Esophagus muscularis mucosa (tissue), 4 donors: ENCODE results near the gene MDM1. TPM values are rescaled to one million over a fixed set of nuclear protein-coding genes. Genes with fewer than 3 reads are reported as not detected.

Source experiments
- DNase-seq: peaks from one replicate; pipeline ENCODE4 v3.0.0-alpha.2; 2017; ENCODE audit errors: extremely low spot score
- H3K27ac ChIP-seq, 4 donors: fragments of 200-600 bp; sonication (generic); replicated peaks in 1 of 4; 1 replicate in 3 of 4; 2 replicates in 1 of 4; pipeline ENCODE4 v1.5.1; 2016 to 2019; ENCODE audit warnings: mild to moderate bottlenecking in 1 of 4
- H3K27me3 ChIP-seq, 4 donors: fragments of 200-600 bp; sonication (generic); one replicate each; pipeline versions ENCODE4 v1.5.1 to v1.6.0; 2016 to 2019
- H3K36me3 ChIP-seq, 4 donors: fragments of 200-600 bp; sonication (generic); one replicate each; pipeline ENCODE4 v1.5.1; 2016 to 2019
- H3K4me1 ChIP-seq, 4 donors: fragments of 200-600 bp; sonication (generic); one replicate each; pipeline ENCODE4 v1.5.1; 2016 to 2019
- H3K4me3 ChIP-seq, 4 donors: fragments of 200-600 bp; sonication (generic); 1 replicate in 2 of 4; 2 replicates in 2 of 4; pipeline ENCODE4 v1.5.1; 2016 to 2019; ENCODE audit warnings: mild to moderate bottlenecking in 4 of 4, moderate library complexity in 1 of 4
- H3K9me3 ChIP-seq, 4 donors: fragments of 200-600 bp; sonication (generic); 1 replicate in 3 of 4; 2 replicates in 1 of 4; pipeline ENCODE4 v1.5.1; 2016 to 2019
- CTCF ChIP-seq, 3 experiments: fragments of 200-600 bp in 2 of 3; fragments of 450-650 bp in 1 of 3; sonication (generic) in 2 of 3; IDR thresholded peaks; one replicate each; pipeline ENCODE4 v1.5.1; 2017 to 2019; ENCODE audit warnings: antibody characterized with exemption in 3 of 3, mild to moderate bottlenecking in 2 of 3, moderate library complexity in 1 of 3
- EP300 ChIP-seq: sonication (generic); formaldehyde crosslinking; IDR thresholded peaks from one replicate; pipeline ENCODE4 v1.6.1; 2017; ENCODE audit warnings: antibody characterized with exemption
- POLR2A ChIP-seq: fragments of 450-650 bp; IDR thresholded peaks from one replicate; pipeline ENCODE4 v1.6.1; 2017; ENCODE audit warnings: antibody characterized with exemption, moderate library complexity, mild to moderate bottlenecking, low read depth
- POLR2AphosphoS5 ChIP-seq, 2 donors: sonication (generic); formaldehyde crosslinking; IDR thresholded peaks; one replicate each; pipeline ENCODE4 v1.6.1; 2017; ENCODE audit warnings: antibody characterized with exemption in 2 of 2
- WGBS: methylation state at CpG from one replicate; pipeline ENCODE4 v1.1.5; 2018; 5-methylcytosine and 5-hydroxymethylcytosine counted together
- intact Hi-C: fragments of 100-400 bp; cut with DNase I; formaldehyde crosslinking; loops from one replicate; pipeline ENCODE4 v1.15.1; 2023
- total RNA-seq, 4 donors: library from RNA; depleted of rRNA; stranded (reverse); fragments of >200 nt; gene quantifications; one replicate each; pipeline versions ENCODE4 v1.1.0 to v1.2.1, GENCODE V29; 2016

The MDM1 gene
- total RNA-seq, 4 donors from 2014 or later, result 11.3 to 33.2 (median 14.7) TPM

GRCh38 chr12:68358532-68359485 is 26.6 kb upstream of the MDM1 start:
- 67% methylated on average over 10 of the region's 10 CpGs for WGBS
- intact Hi-C loops, result loop anchor here (2.0 to 5.0 kb wide), 2 partner anchors 253 to 328 kb away; partner anchors contain the start of genes NUP107 and RAP1B
- Histone ChIP-seq H3K4me3 (no peak overlapping the region), H3K36me3 (no peaks in the 10 kb centered on the region), H3K27ac (no peak overlapping the region), H3K27me3 (no peaks in the 10 kb centered on the region), H3K4me1 (peaks cover 11 to 26% (median 21%) of the 10 kb centered on the region in 4 donors), H3K9me3 (no peaks in the 10 kb centered on the region)
- DNase-seq, result no peak
- TF ChIP-seq CTCF (IDR thresholded peaks at IDR 0.05) (peak; percentile 51 to 68 (median 66)), POLR2A (no peak)

- Histone ChIP-seq H3K27me3 (no peaks in the 10 kb centered on the region), H3K4me3 (no peak overlapping the region), H3K36me3 (no peaks in the 10 kb centered on the region), H3K4me1 (peaks cover 9 to 26% (median 21%) of the 10 kb centered on the region in 4 donors), H3K9me3 (no peaks in the 10 kb centered on the region), H3K27ac (no peak overlapping the region)
- intact Hi-C loops, result loop anchor here (5.0 kb wide), 1 partner anchor 255 kb away; the partner anchor contains the start of gene RAP1B
- WGBS, result 100% methylated on average over 1 of the region's 1 CpG
- DNase-seq, result no peak
- TF ChIP-seq POLR2A (no peak), POLR2AphosphoS5 (IDR thresholded peaks at IDR 0.05) (no peak), EP300 (no peak), CTCF (IDR thresholded peaks at IDR 0.05) (no peak)
These were observed 24.8 kb upstream of the MDM1 start for GRCh38 chr12:68356986-68357385.

- Histone ChIP-seq H3K4me3 (no peak overlapping the region), H3K27ac (no peak overlapping the region), H3K9me3 (no peaks in the 10 kb centered on the region), H3K27me3 (no peaks in the 10 kb centered on the region), H3K36me3 (no peaks in the 10 kb centered on the region), H3K4me1 (peaks cover 9 to 26% (median 21%) of the 10 kb centered on the region in 4 donors)
- intact Hi-C loops, result loop anchor here (5.0 kb wide), 1 partner anchor 256 kb away; the partner anchor contains the start of gene RAP1B
- TF ChIP-seq POLR2AphosphoS5 (IDR thresholded peaks at IDR 0.05), result no peak
- TF ChIP-seq EP300, result no peak
- TF ChIP-seq CTCF (IDR thresholded peaks at IDR 0.05), result no peak
- TF ChIP-seq POLR2A, result no peak
- no peak for DNase-seq
These were observed 24.0 kb upstream of the MDM1 start for GRCh38 chr12:68356060-68356695.

- no peak for DNase-seq
- peak in 1 of 2 donors; percentile 41 for TF ChIP-seq POLR2AphosphoS5 (IDR thresholded peaks at IDR 0.05)
- no peak for TF ChIP-seq POLR2A
- Histone ChIP-seq H3K4me3 (peak overlapping the region in 2 of 4 donors; percentile 2 to 10), H3K4me1 (peaks cover 9 to 36% (median 28%) of the 10 kb centered on the region in 4 donors), H3K36me3 (no peaks in the 10 kb centered on the region), H3K27ac (peak overlapping the region; percentile 27 to 64 (median 35)), H3K27me3 (no peaks in the 10 kb centered on the region), H3K9me3 (no peaks in the 10 kb centered on the region)
- 37% methylated on average over 4 of the region's 4 CpGs for WGBS
- intact Hi-C loops, result loop anchor here (5.0 kb wide), 1 partner anchor 257 kb away; the partner anchor contains the start of gene RAP1B
These were observed 22.9 kb upstream of the MDM1 start for GRCh38 chr12:68354977-68355541.
